Activated T-cell treated with anti-CD3 and anti-CD28 coated beads, Interleukin-2, amount 50 U/mL, for 72 hours (primary cell): ENCODE data around the gene SGK2. TPM values are rescaled to one million over a fixed set of nuclear protein-coding genes. Genes with fewer than 3 reads are reported as not detected.

ENCODE experiments used
- ATAC-seq, 2 donors: fragments of 150-1000 bp; cut with Tn5 transposase; replicated peaks in 1 of 2; 2 replicates each; pipeline ENCODE4 v1.10.0; 2021; ENCODE audit warnings: moderate library complexity in 2 of 2, mild to moderate bottlenecking in 1 of 2
- DNase-seq, 2 donors: peaks; one replicate each; pipeline ENCODE4 v3.0.0; 2021 to 2022; ENCODE audit warnings: mixed read lengths in 1 of 2
- H3K27ac Mint-ChIP-seq: one replicate; pipeline ENCODE4 v1.8.0; 2022; ENCODE audit warnings: mild to moderate bottlenecking, moderate library complexity, mixed read lengths
- H3K27me3 Mint-ChIP-seq: one replicate; pipeline ENCODE4 v1.8.0; 2022; ENCODE audit warnings: low read depth, mixed read lengths
- H3K36me3 Mint-ChIP-seq, 2 donors: one replicate each; pipeline ENCODE4 v1.8.0; 2022; ENCODE audit warnings: mixed read lengths in 2 of 2, mild to moderate bottlenecking in 1 of 2; ENCODE audit not compliant: insufficient read depth in 2 of 2
- H3K4me1 Mint-ChIP-seq: one replicate; pipeline ENCODE4 v1.8.0; 2022; ENCODE audit warnings: low read depth, mixed read lengths
- H3K4me3 Mint-ChIP-seq, 2 donors: one replicate each; pipeline ENCODE4 v1.8.0; 2022; ENCODE audit warnings: mild to moderate bottlenecking in 2 of 2, mixed read lengths in 2 of 2, moderate library complexity in 2 of 2
- H3K9me3 Mint-ChIP-seq, 2 donors: one replicate each; pipeline ENCODE4 v1.8.0; 2022; ENCODE audit warnings: mixed read lengths in 2 of 2
- total RNA-seq, 2 donors: library from RNA; stranded (reverse); gene quantifications; one replicate each; pipeline ENCODE4 v1.2.3, GENCODE V29; 2022

Gene SGK2
- total RNA-seq, 2 donors from 2014 or later, result 1.4 to 1.7 TPM

DNA sequence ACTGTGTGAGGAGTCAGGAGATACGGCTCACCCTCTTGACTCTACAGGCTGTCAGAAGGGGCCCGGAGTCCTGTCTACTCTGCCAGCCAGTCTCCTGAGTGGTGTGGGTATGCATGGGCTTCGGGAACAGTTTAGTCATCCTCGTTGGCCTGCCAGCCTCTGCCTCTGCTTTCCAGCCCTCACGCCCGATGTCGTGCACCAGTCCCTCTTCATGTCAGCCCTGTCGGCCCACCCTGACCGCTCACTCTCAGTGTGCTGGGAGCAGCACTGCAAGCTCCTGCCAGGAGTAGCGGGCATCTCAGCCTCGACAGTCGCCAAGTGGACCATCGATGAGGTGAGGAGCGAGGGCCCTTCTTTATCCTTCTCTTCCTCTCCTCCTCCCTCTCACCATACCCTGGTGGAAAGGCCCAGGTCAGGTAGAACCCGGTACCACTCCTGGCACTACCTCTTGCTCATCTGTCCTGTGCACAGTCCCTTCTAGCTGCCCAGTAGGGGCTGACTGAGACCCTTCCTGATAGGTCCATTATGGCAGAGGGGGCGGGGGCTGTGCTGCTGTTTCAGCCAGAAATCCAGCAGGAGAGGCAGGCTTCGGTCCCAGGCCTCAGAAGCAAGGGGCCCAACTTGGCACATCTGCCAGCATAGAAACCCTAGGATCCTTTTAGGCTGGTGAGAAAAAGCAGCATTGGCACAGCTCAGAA lies 18.7 kb upstream of the SGK2 start:
- H3K27me3 Mint-ChIP-seq, result no peaks in the 10 kb centered on the region
- H3K36me3 Mint-ChIP-seq, result no peaks in the 10 kb centered on the region
- no peaks in the 10 kb centered on the region for H3K4me1 Mint-ChIP-seq
- no peaks in the 10 kb centered on the region for H3K9me3 Mint-ChIP-seq
- ATAC-seq, result no peak
- H3K27ac Mint-ChIP-seq, result no peak overlapping the region
- no peak overlapping the region for H3K4me3 Mint-ChIP-seq
- DNase-seq, result no peak

DNA sequence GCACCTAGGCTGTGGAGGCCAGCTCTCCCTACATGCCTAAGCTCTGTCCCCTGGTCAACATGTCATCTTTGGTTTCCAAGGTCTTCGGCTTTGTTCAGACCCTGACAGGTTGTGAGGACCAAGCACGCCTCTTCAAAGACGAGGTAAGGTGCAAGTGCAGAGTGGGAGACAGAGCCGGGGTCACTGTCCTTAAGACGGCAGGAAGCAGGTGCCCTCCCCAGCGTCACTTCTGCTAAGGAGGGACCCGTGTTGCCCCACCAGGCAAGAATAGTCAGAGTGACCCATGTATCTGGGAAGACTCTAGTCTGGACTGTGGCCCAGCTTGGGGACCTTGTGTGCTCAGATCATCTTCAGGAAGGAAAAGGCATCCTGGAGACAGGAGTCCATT lies 18.2 kb upstream of the SGK2 start:
- Mint-ChIP-seq H3K36me3 (no peaks in the 10 kb centered on the region), H3K27ac (no peak overlapping the region), H3K4me3 (no peak overlapping the region), H3K4me1 (no peaks in the 10 kb centered on the region), H3K9me3 (no peaks in the 10 kb centered on the region), H3K27me3 (no peaks in the 10 kb centered on the region)
- no peak for ATAC-seq
- DNase-seq, result no peak

DNA sequence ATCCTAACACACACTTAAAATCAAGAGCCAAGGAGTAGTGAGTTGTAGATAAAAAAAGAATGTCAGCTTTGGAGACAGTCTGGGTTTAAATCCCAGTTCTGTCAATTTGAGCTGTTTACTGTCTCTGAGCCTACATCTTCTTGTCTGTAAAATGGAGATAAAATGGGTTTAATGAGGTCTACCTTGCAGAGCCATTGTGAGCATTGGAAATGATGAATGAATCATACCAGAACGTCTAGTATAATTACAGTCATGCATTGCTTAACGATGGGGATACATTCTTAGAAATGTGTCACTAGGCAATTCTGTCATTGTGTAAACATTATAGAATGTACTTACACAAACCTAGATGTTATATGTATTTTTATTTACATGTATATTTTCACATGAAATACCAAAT lies 17.6 kb upstream of the SGK2 start:
- Mint-ChIP-seq H3K27ac (no peak overlapping the region), H3K36me3 (no peaks in the 10 kb centered on the region), H3K9me3 (no peaks in the 10 kb centered on the region), H3K4me1 (no peaks in the 10 kb centered on the region), H3K4me3 (no peak overlapping the region), H3K27me3 (no peaks in the 10 kb centered on the region)
- DNase-seq, result no peak
- no peak for ATAC-seq

DNA sequence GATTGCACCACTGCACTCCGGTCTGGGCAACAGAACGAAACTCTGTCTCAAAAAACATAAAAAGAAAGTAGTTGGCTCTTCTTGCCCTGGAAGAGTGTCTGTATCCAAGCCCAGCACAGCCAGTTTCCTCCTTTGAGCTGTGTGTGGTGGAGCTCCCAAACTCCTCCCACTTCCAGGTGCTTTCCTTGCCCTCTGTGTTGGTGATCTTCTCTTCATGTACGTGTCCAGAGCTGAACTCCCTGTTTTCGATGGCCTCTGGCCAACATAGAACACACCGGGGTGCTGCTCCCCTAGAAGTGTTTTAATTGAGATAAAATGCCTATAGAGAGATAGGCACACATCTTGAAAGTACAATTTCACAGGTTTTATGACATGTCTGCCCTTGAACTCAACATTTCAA lies 16.7 kb upstream of the SGK2 start:
- no peak for ATAC-seq
- H3K27ac Mint-ChIP-seq, result no peak overlapping the region
- no peaks in the 10 kb centered on the region for H3K36me3 Mint-ChIP-seq
- no peak for DNase-seq
- H3K9me3 Mint-ChIP-seq, result no peaks in the 10 kb centered on the region
- no peaks in the 10 kb centered on the region for H3K4me1 Mint-ChIP-seq
- no peak overlapping the region for H3K4me3 Mint-ChIP-seq
- H3K27me3 Mint-ChIP-seq, result no peaks in the 10 kb centered on the region

DNA sequence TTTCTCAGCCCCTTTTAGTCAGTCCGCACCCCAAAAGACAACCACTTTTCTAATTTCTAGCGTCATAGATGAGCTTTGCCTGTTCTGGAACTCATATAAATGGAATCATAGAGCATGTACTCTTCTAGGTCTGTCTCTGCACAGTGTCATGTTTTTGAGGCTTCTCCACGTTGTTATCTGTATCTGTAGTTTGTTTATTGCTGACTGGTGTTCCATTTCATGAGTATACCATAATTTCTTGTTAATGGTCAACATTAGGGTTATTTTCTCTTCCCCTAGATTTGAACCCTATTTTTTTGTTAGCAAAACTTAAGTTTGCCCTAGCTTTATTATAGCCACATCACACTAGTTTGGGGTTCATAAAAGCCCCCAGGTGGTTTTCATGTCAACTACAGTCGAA lies 16.2 kb upstream of the SGK2 start:
- no peak overlapping the region for H3K4me3 Mint-ChIP-seq
- H3K27ac Mint-ChIP-seq, result no peak overlapping the region
- peaks cover 0 to 4% of the 10 kb centered on the region in 2 donors for H3K36me3 Mint-ChIP-seq
- H3K9me3 Mint-ChIP-seq, result no peaks in the 10 kb centered on the region
- no peaks in the 10 kb centered on the region for H3K27me3 Mint-ChIP-seq
- DNase-seq (no peak), ATAC-seq (no peak)
- H3K4me1 Mint-ChIP-seq, result no peaks in the 10 kb centered on the region

DNA sequence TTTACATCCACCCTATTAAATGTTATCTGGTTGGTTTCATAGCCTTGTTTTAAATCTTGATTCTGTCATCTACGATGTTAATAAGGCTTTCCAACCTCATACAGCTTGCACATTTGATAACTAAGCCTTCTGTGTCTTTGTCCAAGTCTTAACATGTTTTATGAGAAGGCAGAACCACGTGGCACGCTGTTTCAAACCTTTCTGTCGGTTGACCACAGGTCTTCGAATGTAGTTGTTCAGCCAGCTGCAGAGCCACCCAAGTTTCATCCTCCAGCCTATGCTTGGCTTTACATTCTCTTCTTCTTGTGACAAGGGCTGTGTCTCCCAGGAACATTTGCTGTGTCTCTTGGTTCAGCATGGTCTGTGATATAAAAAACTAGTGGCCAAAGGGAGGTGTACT lies 15.7 kb upstream of the SGK2 start:
- Mint-ChIP-seq H3K27ac (no peak overlapping the region), H3K36me3 (peaks cover 0 to 4% of the 10 kb centered on the region in 2 donors), H3K4me3 (no peak overlapping the region), H3K27me3 (no peaks in the 10 kb centered on the region), H3K9me3 (no peaks in the 10 kb centered on the region), H3K4me1 (no peaks in the 10 kb centered on the region)
- DNase-seq (no peak), ATAC-seq (no peak)

DNA sequence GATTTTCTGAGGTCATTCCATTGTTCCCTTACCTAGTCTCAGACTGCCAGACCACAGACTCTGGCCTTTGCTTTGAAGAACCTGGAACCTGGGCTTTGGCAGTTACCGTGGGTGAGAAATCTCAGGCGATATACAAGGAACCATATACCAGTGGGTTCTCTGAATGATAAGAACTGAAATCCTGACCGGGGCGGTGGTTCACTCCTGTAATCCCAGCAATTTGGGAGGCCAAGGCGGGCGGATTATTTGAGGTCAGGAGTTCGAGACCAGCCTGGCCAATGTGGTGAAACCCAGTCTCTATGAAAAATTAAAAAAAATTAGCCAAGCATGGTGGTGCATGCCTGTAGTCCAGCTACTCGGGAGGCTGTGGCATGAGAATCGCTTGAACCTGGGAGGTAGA lies 14.3 kb upstream of the SGK2 start:
- H3K4me1 Mint-ChIP-seq, result no peaks in the 10 kb centered on the region
- DNase-seq (no peak), ATAC-seq (no peak)
- H3K9me3 Mint-ChIP-seq, result no peaks in the 10 kb centered on the region
- H3K4me3 Mint-ChIP-seq, result no peak overlapping the region
- H3K27ac Mint-ChIP-seq, result no peak overlapping the region
- peaks cover 0 to 4% of the 10 kb centered on the region in 2 donors for H3K36me3 Mint-ChIP-seq
- no peaks in the 10 kb centered on the region for H3K27me3 Mint-ChIP-seq

DNA sequence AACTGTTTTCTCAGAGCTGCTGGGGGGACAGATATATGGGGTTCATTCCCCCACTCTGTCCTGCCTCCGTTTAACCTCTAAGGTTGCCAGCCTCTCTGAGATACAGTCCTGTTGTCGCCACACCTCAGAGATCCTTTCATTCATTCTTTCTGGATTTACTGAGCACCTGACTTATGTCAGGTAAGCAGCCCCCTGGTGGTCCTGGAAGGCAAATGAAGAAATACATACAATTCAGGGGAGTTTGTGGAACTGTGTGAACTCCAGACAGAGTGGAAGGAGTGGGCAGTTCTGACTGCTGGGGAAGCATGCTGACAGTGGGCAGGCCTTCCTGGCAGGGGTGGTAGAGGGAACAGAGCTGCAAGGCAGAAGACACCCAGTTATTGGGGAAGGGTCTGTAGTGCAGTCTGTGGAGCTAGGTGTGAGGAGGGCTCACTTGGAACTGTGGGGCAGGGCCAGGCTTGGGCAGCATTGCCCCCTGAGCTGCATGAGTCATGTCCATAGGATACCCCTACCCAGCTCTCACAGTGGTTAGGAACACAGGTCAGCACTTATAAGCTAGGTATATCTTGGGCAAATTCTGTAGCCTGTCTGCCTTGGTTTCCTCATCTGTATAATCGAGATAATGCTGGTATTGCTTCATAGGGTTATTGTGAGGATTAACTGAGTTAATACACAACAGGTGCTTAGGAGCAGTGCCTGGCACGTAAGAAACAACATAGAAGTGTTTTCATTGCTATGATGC lies 12.8 kb upstream of the SGK2 start:
- Mint-ChIP-seq H3K27ac (no peak overlapping the region), H3K9me3 (no peaks in the 10 kb centered on the region), H3K4me1 (no peaks in the 10 kb centered on the region), H3K27me3 (no peaks in the 10 kb centered on the region), H3K36me3 (peaks cover 0 to 4% of the 10 kb centered on the region in 2 donors), H3K4me3 (no peak overlapping the region)
- DNase-seq (no peak), ATAC-seq (no peak)

DNA sequence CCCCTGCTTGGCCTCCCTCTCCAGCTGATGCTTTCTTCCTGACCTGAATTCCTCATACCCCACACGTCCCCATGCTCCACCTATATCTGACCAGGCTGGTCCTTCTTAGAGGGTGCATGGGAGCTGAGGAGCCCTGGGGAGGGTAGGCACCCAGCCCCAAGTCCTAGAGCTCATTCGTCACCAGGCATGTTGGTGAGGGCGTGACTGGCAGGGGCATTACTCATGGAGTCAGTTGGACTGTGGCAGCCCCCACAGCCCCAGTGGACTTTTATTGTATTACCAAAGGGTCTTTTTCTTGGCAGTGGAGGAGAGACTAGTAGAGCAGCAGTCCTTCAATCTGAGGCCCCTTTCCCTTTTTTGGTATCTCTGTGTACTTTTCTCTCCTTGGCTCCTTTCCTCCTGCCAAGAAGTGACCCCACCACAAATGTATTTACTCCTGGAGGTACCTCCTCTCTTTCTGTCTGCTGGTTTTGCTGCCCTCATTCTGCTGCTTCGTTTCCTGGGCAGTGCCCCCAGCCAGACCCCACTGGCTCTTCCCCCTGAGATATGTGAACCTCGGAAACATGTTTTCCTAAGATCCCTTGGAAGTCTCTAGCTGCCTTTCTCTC lies 10.4 kb upstream of the SGK2 start:
- Mint-ChIP-seq H3K4me3 (no peak overlapping the region), H3K36me3 (peaks cover 0 to 6% of the 10 kb centered on the region in 2 donors), H3K27ac (no peak overlapping the region), H3K4me1 (no peaks in the 10 kb centered on the region), H3K27me3 (no peaks in the 10 kb centered on the region), H3K9me3 (no peaks in the 10 kb centered on the region)
- DNase-seq, result no peak
- ATAC-seq, result no peak

DNA sequence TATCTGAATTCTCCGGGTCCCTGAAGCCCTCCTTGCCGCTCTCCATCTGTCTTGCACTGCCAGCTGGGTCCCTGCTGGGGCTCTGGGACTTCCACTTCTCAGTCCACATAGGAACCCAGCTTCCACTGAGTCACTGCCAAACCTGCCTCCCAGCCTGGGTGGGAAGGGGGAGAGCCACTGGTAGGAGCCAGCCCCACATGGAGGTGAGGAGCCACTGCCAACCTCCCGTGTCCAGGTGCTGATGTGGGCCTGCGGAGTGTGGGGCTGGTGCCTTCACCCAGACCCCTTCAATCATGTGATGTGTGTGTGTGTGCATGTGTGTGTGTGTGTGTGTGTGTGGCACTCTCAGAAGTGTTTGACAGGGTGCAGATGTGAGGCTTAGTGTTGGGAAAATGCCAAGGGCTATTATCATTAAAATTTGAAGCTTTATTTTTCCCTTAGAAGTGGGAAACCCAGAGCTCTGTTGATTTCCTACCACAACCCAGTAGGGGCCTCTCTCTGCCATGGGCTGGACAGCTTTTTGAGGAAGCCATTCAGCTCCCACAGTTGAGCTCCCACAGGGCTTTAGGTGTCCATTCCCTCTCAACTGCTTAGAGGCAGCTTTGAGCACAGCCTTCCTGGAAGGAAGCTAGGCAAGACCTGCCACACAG lies 9.3 kb upstream of the SGK2 start:
- H3K27ac Mint-ChIP-seq, result no peak overlapping the region
- H3K4me1 Mint-ChIP-seq, result no peaks in the 10 kb centered on the region
- H3K36me3 Mint-ChIP-seq, result peaks cover 0 to 6% of the 10 kb centered on the region in 2 donors
- DNase-seq, result no peak
- H3K4me3 Mint-ChIP-seq, result no peak overlapping the region
- no peaks in the 10 kb centered on the region for H3K27me3 Mint-ChIP-seq
- no peaks in the 10 kb centered on the region for H3K9me3 Mint-ChIP-seq
- no peak for ATAC-seq

DNA sequence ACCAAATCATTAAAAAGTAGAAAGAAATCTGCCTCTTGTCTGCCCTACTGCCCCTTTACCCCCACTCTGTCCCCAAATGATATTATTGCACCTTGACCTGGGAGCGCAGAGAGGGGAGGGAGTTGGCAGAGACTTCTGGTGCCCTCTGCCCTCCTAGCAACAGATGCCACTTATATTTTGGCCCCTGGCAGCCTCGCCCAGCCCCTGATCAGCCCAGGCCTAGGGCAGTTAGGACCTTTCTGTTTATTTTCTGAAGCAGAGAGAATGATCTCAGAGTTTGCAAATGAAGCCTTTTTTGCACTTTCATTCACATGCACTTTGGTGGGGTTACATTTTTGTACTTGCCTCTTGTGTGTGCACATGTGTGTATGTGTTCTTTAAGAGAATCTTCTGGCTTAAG lies 8.4 kb upstream of the SGK2 start:
- no peak for DNase-seq
- no peaks in the 10 kb centered on the region for H3K27me3 Mint-ChIP-seq
- ATAC-seq, result no peak
- peaks cover 0 to 6% of the 10 kb centered on the region in 2 donors for H3K36me3 Mint-ChIP-seq
- H3K9me3 Mint-ChIP-seq, result no peaks in the 10 kb centered on the region
- H3K4me3 Mint-ChIP-seq, result no peak overlapping the region
- H3K27ac Mint-ChIP-seq, result no peak overlapping the region
- no peaks in the 10 kb centered on the region for H3K4me1 Mint-ChIP-seq

DNA sequence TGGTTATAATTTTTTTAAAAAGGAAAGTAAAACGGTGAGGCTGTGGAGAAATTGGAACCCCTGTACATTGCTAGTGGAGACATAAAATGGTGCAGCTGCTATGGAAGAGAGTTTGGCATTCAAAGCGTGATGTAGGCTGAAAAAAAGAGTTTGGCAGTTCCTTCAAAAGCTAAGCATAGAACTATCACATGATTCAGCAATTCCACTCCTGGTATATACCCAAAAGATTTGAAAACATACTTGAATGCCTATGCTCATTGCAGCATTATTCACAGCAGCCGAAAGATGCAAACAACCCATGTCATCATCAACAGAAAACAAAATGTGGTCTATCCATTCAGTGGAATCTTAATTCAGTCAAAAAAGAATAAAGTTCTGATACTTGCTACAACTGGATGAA lies 4.5 kb upstream of the SGK2 start:
- Mint-ChIP-seq H3K27ac (no peak overlapping the region), H3K27me3 (peaks cover 3% of the 10 kb centered on the region), H3K4me3 (no peak overlapping the region), H3K36me3 (peaks cover 0 to 1% of the 10 kb centered on the region in 2 donors), H3K9me3 (no peaks in the 10 kb centered on the region), H3K4me1 (no peaks in the 10 kb centered on the region)
- no peak for DNase-seq
- no peak for ATAC-seq
